CD4-positive, alpha-beta T cell treated with Interleukin-17A for 4 hours (primary cell): ENCODE results near the gene TMEM41B.
"Not testable (repeated sequence)": the region's sequence is repeated elsewhere in the genome, so short reads cannot be mapped to it uniquely, and the experiment has no call there.

Experiments used
- DNase-seq: peaks from one replicate; pipeline ENCODE4 v3.0.0-alpha.2; 2020; ENCODE audit warnings: mixed read lengths

The TMEM41B gene, protein sequence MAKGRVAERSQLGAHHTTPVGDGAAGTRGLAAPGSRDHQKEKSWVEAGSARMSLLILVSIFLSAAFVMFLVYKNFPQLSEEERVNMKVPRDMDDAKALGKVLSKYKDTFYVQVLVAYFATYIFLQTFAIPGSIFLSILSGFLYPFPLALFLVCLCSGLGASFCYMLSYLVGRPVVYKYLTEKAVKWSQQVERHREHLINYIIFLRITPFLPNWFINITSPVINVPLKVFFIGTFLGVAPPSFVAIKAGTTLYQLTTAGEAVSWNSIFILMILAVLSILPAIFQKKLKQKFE

DNA sequence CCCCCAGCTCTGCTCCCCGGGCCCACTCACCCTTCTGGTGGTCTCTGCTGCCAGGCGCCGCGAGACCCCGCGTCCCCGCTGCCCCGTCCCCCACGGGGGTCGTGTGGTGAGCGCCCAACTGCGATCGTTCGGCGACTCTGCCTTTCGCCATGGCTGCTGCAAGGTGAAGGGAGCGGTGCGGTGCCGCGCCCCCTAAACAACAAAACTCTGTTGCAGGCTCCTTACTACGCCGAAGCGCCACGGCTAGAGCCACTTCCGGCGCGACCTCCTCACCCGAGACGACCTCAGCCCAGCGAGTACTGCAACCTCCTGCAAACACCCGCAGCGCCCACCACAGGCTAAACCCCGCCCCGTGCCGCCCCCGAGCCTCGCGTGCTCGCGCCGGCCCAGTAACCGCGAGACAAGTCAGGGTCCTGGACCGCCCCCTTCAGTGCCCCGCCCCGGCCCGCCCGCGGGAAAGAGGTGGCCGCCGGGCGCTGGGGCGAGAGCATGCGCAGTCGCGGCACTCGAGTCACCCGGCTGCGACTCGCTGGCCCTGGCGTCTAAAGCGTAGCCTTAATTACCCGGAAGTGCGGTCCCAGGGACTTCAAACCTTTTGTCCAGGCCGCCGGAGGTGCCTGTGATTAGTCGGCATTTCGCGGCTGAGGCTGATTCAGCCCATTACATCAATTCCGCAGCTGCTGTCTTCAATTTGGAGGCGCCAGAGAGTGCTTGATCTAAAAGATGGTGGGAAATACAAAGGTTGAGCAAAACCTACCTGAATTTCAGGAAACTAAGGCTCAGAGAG, at the start of gene TMEM41B:
TSS of gene TMEM41B (minus strand) at position 303 of the 787 bp plus-strand sequence. CDS start at position 151, 152 bp downstream.
- DNase-seq, result peak; percentile 100

DNA sequence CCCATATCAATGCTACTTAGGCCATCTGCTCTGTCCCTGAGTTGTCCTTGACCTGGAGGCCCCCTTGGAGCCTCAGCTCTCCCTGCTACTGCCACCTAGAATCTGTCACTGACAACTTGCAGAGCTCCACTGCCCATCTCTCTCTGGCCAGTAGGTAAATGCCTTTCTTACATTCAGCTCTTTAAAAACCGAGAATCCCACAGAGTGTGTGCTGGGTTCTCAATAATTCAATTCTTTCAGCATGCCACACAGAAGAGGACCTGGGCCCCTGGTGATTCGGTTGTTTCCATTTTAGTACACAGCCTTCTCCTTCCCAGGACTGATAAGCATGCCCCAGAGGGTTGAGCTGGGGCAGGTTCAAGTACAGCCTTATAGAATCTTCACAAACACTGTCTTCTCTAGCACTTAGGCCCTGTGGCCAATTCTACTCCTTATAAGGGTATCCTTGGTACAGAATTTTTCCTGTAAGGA, 48.0 kb upstream of the TMEM41B start:
- DNase-seq, result no peak

DNA sequence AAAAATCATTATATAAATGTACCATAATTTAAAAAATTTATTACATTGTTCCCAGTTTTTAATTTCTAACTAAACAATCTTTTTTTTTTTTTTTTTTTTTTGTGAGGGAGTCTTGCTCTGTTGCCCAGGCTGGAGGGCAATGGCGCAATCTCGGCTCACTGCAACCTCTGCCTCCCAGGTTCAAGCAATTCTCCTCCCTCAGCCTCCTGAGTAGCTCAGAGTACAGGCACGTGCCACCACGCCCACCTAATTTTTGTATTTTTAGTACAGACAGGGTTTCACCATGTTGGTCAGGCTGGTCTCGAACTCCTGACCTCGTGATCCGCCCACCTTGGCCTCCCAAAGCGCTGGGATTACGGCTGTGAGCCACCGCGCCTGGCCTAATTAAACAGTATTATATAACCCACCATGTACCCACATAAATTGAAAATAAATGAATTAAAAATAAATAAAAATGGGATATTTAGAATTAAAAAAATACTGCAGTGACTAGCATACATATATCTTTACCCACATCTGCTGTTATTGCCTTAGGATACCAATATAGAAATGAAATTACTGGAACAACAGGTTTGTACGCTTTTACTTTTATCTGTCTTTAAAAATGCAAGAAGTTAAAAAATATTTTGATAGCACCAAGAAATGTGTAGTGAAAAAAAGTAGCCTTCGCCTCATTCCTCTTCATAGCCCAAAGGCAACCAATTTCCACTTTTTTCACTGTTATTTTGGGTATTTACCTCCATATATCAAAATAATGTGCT, 46.6 kb upstream of the TMEM41B start:
- DNase-seq, result not testable (repeated sequence)

DNA sequence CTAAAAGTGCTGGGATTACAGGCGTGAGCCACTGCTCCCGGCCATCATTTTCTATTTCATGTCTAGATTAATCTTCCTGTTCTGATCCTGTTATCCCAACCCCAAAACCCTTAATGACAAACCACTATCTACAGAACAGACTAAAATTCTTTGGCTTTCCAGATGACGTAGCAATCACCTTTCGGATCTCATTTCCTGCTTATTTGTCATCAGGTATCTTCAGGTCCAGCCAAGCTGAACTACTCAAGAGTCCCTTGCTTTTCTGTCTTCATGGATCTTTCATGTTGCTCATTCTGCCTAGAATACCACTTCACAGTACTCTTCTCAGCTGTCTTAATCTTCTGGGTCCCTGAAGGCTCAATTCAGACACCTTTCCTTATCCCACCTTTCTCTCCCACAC, 42.6 kb upstream of the TMEM41B start:
- DNase-seq, result no peak

DNA sequence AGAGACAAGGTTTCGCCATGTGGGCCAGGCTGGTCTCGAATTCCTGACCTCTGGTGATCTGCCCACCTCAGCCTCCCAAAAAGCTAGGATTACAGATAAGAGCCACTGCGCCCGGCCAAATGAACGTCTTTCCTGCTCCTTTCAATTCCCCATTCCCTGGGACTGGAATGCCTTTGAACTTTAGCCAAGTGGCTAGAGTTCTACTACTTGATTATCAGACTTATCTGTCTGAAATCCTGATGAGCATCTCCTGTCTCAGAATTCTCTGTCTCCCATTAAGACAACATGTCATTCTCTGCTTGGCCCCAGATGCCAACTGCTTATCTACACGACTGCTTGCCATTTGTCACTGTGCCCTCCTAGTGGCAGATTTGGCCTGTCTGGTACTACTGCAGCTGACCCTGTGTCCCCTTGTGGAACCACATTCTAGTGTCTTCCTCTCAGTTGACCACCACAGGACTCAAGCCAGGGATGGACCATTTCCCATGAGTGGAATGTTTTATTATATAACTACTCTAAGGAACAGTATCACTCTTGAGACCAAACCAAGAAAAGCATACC, 37.0 kb upstream of the TMEM41B start:
- no peak for DNase-seq

DNA sequence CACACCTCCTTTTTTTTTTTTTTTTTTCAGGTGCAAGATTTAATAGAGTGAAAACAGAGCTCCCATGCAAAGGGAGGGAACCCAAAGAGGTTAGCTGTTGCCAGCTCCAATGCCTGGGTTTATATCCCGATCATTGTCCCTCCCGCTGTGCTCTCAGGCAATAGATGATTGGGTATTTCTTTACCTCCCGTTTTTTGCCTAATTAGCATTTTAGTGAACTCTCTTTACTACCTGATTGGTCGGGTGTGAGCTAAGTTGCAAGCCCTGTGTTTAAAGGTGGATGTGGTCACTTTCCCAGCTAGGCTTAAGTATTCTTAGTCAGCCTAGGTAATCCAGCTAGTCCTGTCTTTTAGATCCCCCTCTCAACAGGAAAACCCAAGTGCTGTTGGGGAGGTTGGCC, 33.4 kb upstream of the TMEM41B start:
- DNase-seq, result not testable (repeated sequence)

DNA sequence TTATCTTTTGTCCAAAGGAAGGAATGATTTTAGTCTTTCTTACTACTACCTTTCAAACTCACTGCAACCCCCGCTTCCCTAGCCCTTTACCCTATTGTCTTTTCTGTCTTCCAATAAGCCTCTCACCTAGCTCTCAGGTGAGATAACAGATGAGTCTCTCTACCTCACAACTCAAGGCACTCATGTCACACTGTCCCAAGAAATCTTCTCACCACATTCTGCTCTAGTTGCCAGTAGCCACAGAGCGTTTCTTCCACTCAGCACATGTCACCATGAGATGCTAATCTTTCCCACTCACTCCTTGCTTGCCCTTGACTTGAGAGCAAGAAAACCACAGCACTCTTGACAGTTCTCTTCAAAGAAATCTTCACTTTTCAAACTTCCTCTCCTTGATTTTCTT, 32.7 kb upstream of the TMEM41B start:
- DNase-seq, result peak; percentile 11

DNA sequence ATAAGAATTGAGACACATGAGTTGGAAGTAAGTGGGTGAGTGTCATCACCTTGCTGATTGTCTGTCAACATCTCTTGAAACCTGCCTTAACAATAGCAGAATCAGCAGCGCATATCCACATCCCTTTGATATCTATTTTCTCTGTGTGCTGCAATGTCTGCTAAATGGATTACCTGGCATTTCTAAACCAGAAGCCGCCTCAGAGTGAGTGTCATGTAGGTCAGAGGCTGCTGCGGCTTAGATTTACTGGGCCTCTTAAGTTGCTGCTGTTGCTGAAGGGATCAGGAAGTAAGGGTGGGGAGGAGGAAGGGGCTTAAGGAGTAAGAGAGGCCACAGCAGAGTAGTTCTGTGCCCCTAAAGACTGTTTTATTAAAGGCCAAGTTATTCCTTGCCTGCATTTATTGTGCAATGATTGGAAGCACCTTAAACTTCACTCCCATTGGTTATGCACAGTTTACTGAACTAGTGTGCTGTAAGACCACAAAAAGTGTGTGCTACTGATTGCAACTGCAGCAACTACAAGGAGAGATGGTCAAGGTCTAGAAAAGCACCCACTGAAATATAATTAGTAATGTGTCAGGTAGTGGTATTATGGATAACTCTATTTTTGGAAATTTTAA, 29.8 kb upstream of the TMEM41B start:
- no peak for DNase-seq

DNA sequence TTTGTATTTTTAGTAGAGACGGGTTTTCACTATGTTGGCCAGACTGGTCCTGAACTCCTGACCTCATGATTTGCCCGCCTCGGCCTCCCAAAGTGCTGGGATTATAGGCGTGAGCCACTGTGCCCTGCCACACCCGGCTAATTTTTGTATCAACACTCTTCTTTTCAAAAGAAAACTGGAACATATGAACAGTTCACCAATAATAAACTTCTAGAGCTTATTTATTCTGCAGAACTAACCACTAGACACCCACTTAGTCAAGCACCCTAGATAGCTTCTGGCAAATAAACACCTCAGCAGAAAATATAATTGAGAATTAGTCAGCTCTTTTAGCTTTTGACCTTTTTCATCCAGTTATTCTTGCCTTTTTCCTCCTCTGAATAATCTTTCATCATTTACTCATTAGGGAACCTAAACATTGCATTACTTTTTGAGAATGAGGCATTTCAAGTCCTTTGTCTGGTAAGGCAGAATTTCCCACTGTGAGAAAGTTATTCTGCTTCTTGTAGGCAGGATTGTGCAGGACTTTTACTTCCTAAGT, 27.3 kb upstream of the TMEM41B start:
- no peak for DNase-seq

DNA sequence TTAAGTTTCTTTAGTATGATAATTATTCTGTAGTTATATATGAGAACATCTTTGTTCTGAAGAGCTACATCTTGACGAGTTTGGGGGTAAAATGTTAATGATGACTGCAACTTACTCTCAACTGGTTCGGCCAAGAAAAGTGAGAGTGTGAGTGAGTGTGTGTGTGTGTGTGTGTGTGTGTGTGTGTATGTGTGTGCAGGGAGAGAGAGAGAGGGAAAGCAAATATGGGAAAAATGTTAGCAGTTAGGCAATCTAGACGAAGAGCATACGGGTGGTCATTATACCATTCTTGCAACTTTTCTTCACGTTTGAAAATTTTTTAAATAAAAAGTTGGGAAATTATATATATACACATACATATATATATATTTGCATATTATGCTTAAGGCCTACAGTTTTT, 18.3 kb upstream of the TMEM41B start:
- DNase-seq, result no peak

DNA sequence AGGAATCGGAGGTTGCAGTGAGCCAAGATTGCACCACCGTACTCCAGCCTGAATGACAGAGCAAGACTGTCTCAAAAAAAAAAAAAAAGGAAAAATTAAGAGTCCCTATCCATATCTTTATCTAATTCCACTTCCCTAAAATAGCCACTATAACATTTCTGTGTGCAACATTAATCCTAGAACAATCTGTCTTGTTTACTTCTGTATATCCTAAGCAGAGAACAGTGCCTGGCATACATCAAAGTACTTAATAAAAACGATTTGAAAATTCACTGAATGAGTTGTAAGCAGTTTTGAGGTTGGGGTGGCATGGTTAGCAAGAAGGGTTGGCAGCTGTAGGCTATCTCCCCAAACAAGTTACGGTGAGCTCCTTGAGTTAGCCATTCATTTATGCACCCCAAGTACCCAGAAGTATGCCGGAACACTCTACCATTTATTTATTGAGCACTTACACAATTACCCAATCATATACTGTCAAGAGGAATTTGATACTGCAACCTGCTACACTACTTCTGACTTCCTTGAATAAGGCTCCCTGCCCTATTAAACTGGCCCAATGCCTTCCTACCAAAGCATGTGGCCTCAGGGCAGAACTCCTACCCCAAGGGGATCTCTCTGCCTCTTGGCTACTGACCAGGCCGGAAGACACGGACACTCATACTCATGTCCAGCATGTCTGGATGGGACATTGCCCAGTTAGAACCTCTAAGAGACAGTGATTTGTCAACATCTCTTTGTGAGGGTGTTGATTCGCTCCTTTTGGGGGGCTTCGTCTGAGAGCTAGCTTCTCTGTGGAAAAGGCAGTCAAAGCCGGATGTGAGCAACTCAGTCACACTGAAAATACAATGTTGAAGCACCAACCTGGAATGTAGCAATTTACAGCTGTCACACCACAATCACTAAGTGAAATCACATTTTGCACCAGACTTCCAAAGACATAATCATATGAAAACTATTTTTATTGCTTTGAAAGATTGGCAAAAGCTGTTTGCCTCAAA, 16.3 kb upstream of the TMEM41B start:
- DNase-seq, result no peak

DNA sequence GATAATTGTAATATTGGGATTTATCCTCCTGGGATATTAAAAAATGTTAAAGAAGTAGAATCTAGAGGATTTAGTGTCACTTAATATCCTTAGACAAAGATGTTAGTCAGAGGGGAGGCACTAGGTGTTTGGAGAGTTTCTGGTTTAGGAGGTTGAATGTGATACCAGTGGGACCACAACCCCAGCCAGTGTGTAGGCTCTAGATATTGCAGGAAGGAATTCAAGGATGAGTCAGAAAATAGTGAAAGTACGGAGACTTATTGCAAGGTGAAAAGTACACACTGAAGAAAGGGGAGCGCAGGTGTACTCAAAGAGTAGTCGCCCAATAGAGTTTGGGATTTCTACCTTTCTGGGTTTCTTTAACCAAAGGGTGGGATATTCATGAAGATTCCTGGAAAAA, 5.7 kb upstream of the TMEM41B start:
- no peak for DNase-seq

DNA sequence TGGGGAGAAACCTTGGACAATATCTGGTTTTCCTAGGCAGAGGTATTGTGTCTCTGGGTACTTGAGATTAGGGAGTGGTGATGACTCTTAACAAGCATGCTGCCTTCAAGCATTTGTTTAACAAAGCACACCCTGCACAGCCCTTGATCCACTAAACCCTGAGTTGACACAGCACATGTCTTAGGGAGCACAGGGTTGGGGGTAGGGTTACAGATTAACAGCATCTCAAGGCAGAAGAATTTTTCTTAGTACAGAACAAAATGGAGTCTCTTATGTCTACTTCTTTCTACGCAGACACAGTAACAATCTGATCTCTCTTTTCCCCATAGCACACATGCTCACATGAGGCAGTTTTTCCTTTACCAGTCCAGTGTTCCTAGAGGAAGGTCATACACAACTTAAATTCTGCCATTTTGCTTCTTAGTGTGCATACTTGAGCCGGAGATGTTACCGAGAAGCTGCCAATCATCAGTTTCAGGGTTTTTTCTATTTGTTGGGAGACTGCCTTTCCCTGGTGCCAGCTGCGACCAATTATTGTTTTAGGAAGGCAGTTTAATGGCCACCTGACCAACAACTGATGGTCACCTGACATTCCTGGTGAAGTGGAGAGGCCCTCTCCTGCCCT, 5.1 kb upstream of the TMEM41B start:
- not testable (repeated sequence) for DNase-seq

DNA sequence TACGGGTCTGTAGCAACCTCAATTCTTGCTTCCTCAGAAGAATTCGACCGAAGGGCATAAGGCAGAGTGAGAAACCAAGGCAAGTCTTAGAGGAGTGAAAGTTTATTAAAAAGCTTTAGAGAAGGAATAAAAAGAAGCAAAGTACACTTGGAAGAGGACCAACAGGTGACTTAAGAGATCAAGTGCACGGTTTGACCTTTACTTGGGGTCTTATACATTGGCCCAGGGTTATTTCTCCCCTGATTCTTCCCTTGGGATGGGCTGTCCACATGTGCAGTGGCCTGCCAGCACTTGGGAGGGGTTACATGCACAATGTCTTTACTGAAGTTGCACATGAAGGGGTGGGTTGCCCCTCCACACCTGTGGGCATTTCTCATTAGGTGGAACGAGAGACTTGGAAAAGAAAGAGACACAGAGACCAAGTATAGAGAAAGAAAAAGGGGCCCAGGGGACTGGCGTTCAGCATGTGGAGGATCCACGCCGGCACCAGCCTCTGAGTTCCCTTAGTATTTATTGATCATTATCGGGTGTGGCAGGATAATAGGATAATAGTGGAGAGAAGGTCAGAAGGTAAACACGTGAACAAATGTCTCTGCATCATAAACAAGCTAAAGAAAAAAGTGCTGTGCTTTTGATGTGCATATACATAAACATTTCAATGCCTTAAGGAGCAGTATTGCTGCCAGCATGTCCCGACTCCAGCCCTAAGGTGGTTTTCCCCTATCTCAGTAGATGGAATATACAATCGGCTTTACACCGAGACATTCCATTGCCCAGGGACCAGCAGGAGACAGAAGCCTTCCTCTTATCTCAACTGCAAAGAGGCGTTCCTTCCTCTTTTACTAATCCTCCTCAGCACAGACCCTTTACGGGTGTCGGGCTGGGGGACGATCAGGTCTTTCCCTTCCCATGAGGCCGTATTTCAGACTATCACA, 4.3 kb upstream of the TMEM41B start:
- not testable (repeated sequence) for DNase-seq

DNA sequence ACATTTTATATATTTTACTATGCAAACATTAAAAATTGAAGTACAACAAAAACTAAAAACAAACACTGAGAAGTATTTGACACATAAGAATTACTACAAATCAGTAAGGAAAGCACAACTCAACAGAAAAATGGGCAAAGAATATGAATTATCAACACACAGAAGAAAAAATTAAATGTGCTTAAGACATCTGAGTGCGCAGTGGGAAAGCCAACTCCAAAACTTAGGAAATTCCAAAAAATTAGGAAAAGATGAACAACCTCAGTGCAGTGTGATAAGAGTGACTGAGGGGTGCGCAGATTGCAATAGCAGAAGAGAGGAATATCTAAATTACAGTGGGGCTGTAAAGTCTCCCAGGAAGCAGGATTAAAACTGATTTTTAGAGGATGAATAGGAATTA, 1.9 kb upstream of the TMEM41B start:
- DNase-seq, result no peak

DNA sequence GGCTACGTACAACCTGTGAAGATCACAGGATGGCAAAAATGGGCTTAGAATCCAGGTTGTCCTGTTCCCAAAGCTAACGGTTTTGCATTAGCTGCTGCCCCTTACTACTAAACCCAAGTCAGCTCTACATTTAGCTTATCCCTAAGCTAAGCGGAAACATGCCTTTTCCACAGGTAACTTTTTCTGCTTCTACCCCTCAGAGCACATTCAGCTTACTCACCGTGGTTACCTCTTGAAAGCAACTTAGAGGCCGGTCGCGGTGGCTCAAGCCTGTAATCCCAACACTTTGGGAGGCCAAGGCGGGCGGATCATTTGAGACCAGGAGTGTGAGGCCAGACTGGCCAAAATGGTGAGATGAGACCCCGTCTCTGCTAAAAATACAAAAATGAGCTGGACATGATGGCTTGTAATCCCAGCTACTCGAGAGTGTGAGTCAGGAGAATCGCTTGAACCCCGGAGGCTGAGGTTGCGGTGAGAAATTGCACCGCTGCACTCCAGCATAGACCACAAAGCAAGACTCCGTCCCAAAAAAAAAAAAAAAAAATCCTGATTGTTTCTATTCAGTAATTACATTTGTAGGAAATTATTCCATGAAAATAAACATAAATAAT, 790 bp upstream of the TMEM41B start:
- DNase-seq, result no peak

DNA sequence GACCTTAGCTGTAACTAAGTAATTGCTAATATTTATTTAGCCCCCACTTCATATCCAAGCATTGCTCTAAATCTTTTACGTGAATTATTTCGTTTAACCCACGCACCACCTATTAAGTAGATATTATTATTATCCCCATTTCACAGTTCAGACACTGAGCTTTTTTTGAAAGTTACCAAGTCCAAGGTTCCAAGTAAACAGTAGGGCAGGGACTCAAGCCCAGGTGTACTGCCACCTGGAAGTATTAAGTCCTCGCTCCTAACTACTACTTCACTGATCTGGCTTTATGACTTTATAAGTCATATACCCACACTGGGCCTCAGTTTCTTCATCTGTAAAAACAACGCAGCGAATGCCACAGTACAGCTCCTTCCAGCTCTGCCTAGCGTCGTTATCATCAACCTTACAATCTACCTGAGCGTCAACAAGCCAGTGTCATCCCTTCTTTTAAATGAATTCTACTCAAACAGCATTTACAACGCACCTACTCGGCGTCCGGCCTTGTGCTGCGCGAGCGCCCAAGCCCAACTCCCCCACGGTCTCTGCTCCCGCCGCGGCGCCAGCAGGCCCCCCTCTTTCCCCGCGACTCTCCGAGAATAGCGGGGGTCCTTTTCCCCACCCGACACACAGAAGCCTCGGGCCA, 624 bp downstream of the TMEM41B start:
- peak; percentile 50 for DNase-seq

DNA sequence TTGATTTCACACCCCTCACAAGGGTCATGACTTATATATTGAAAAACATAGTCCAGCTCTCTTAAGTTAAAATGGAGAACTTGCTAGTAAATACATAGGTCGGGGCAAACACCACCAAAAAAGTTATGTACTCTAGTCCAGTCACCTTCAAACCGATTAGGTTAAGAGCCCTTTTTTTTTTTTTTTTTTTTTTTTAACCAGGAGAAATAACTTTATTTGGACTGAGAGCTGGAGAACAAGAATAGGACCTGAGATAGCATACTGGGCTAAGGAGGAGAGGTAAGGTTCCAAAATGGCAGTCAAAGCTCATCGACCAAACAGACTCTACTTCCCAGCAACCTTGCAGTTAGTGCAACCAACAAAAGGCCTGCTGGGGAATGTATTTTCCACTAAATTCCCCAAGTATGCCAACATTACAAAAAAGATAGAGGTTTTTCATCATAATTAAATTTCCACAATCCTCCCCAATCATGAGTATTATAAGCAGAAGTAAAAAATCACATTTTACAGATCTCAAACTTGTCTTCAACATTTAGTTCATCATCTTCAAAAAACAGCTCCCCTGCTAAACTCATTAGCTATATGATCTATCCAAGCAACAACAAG, 3.8 kb downstream of the TMEM41B start:
- no peak for DNase-seq
